ENCODE data around the gene TMEM132C. TPM values are rescaled to one million over a fixed set of nuclear protein-coding genes. Genes with fewer than 3 reads are reported as not detected.

TMEM132C gene
- total RNA-seq, 1 experiment from 2014 or later, result not detected

GRCh38 chr12:128573907-128574306 is 306.9 kb downstream of the TMEM132C start:
- CTCF ChIA-PET, result no interaction called here
- DNase-seq, result no peak
- intact Hi-C loops (cut with micrococcal nuclease; ENCODE audit: unreplicated experiment), result no loop called here
- no peaks in the 10 kb centered on the region for H3K4me1 Mint-ChIP-seq (ENCODE audit: low read depth, unreplicated experiment)
- no TSS peak for BruUV-seq (replicated peaks)
- no peaks in the 10 kb centered on the region for H3K27me3 Mint-ChIP-seq (ENCODE audit: unreplicated experiment)
- no peak overlapping the region for H3K27ac Mint-ChIP-seq (ENCODE audit: unreplicated experiment)
- peaks cover 16% of the 10 kb centered on the region for H3K9me3 Mint-ChIP-seq (ENCODE audit: low read depth, unreplicated experiment)
- no peak overlapping the region for H3K4me3 Mint-ChIP-seq (ENCODE audit: low read depth, unreplicated experiment)
- TF ChIP-seq, protein P1, sequence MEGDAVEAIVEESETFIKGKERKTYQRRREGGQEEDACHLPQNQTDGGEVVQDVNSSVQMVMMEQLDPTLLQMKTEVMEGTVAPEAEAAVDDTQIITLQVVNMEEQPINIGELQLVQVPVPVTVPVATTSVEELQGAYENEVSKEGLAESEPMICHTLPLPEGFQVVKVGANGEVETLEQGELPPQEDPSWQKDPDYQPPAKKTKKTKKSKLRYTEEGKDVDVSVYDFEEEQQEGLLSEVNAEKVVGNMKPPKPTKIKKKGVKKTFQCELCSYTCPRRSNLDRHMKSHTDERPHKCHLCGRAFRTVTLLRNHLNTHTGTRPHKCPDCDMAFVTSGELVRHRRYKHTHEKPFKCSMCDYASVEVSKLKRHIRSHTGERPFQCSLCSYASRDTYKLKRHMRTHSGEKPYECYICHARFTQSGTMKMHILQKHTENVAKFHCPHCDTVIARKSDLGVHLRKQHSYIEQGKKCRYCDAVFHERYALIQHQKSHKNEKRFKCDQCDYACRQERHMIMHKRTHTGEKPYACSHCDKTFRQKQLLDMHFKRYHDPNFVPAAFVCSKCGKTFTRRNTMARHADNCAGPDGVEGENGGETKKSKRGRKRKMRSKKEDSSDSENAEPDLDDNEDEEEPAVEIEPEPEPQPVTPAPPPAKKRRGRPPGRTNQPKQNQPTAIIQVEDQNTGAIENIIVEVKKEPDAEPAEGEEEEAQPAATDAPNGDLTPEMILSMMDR (IDR thresholded peaks at IDR 0.05; ENCODE audit: unreplicated experiment), result no peak
- no peaks in the 10 kb centered on the region for H3K36me3 Mint-ChIP-seq (ENCODE audit: insufficient read depth, unreplicated experiment)

- TF ChIP-seq, protein P1 (IDR thresholded peaks at IDR 0.05; ENCODE audit: unreplicated experiment), result no peak
- CTCF ChIA-PET, result no interaction called here
- peaks cover 23% of the 10 kb centered on the region for H3K9me3 Mint-ChIP-seq (ENCODE audit: low read depth, unreplicated experiment)
- H3K4me1 Mint-ChIP-seq (ENCODE audit: low read depth, unreplicated experiment), result no peaks in the 10 kb centered on the region
- intact Hi-C loops (cut with micrococcal nuclease; ENCODE audit: unreplicated experiment), result no loop called here
- H3K27me3 Mint-ChIP-seq (ENCODE audit: unreplicated experiment), result no peaks in the 10 kb centered on the region
- H3K27ac Mint-ChIP-seq (ENCODE audit: unreplicated experiment), result no peak overlapping the region
- H3K36me3 Mint-ChIP-seq (ENCODE audit: insufficient read depth, unreplicated experiment), result no peaks in the 10 kb centered on the region
- DNase-seq, result no peak
- no TSS peak for BruUV-seq (replicated peaks)
- H3K4me3 Mint-ChIP-seq (ENCODE audit: low read depth, unreplicated experiment), result no peak overlapping the region
Observed at GRCh38 chr12:128578045-128578444, 311.1 kb downstream of the TMEM132C start.

GRCh38 chr12:128581321-128581761 is 314.4 kb downstream of the TMEM132C start:
- no TSS peak for BruUV-seq (replicated peaks)
- intact Hi-C loops (cut with micrococcal nuclease; ENCODE audit: unreplicated experiment), result no loop called here
- TF ChIP-seq, protein P1 (IDR thresholded peaks at IDR 0.05; ENCODE audit: unreplicated experiment), result no peak
- H3K9me3 Mint-ChIP-seq (ENCODE audit: low read depth, unreplicated experiment), result peaks cover 22% of the 10 kb centered on the region
- no peaks in the 10 kb centered on the region for H3K36me3 Mint-ChIP-seq (ENCODE audit: insufficient read depth, unreplicated experiment)
- H3K4me3 Mint-ChIP-seq (ENCODE audit: low read depth, unreplicated experiment), result no peak overlapping the region
- no peak overlapping the region for H3K27ac Mint-ChIP-seq (ENCODE audit: unreplicated experiment)
- H3K27me3 Mint-ChIP-seq (ENCODE audit: unreplicated experiment), result no peaks in the 10 kb centered on the region
- no peaks in the 10 kb centered on the region for H3K4me1 Mint-ChIP-seq (ENCODE audit: low read depth, unreplicated experiment)
- CTCF ChIA-PET, result interaction anchor here (0.7 kb wide), 1 partner anchor 47 kb away, joined by 3 read pairs; no protein-coding TSS in a partner anchor
- no peak for DNase-seq

DNA sequence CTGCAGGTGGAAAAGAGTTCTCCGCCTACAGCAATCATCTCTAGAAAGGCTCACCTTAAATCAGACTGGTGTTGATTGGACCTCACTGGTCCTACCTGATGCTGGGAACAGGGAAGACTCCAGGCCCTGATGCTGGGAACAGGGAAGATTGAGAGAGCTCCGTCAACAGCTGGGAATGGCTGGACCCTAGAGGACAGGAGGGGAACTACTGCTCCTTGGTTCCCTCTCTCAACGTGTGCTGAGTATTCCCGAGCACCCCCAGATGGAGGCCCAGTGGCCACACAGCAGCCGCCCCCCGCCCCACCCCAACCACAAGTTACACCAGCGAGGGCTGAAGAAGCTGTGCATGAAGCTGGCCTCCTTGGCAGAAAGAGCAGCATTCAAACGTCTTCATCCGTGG is 316.5 kb downstream of the TMEM132C start:
- TF ChIP-seq, protein P1 (IDR thresholded peaks at IDR 0.05; ENCODE audit: unreplicated experiment), result no peak
- Mint-ChIP-seq H3K4me1 (ENCODE audit: low read depth, unreplicated experiment) (no peaks in the 10 kb centered on the region), H3K4me3 (ENCODE audit: low read depth, unreplicated experiment) (no peak overlapping the region), H3K27me3 (ENCODE audit: unreplicated experiment) (no peaks in the 10 kb centered on the region), H3K27ac (ENCODE audit: unreplicated experiment) (no peak overlapping the region), H3K9me3 (ENCODE audit: low read depth, unreplicated experiment) (peaks cover 19% of the 10 kb centered on the region), H3K36me3 (ENCODE audit: insufficient read depth, unreplicated experiment) (no peaks in the 10 kb centered on the region)
- intact Hi-C loops (cut with micrococcal nuclease; ENCODE audit: unreplicated experiment), result no loop called here
- no TSS peak for BruUV-seq (replicated peaks)
- DNase-seq, result no peak
- CTCF ChIA-PET, result interaction anchor here (0.6 to 1.2 kb wide), 2 partner anchors 609 to 908 kb away, joined by 3 to 5 read pairs; no protein-coding TSS in a partner anchor
